ENCODE data around the gene MFAP5.
"Not testable (repeated sequence)": the region's sequence is repeated elsewhere in the genome, so short reads cannot be mapped to it uniquely, and the experiment has no call there.

Gene MFAP5

GRCh38 chr12:8624750-8625149 is 37.9 kb downstream of the MFAP5 start:
- DNase-seq: not testable (repeated sequence)

GRCh38 chr12:8622646-8623045 is 40.0 kb downstream of the MFAP5 start:
- DNase-seq: no peak

GRCh38 chr12:8615206-8615605 is 47.4 kb downstream of the MFAP5 start:
- DNase-seq: no peak

GRCh38 chr12:8613881-8614280 is 48.7 kb downstream of the MFAP5 start:
- DNase-seq: not testable (repeated sequence)

GRCh38 chr12:8612629-8613028 is 50.0 kb downstream of the MFAP5 start, which contains the start of gene AICDA:
AICDA (minus strand) TSS chr12:8612859; CDS start chr12:8612767, 92 bp downstream.
- no peak for DNase-seq

GRCh38 chr12:8609061-8609570 is 53.5 kb downstream of the MFAP5 start:
- no peak for DNase-seq

GRCh38 chr12:8606890-8607289 is 55.7 kb downstream of the MFAP5 start:
- DNase-seq: no peak

GRCh38 chr12:8605057-8605456 is 57.6 kb downstream of the MFAP5 start:
- DNase-seq: no peak

GRCh38 chr12:8603856-8604255 is 58.8 kb downstream of the MFAP5 start:
- DNase-seq: no peak

GRCh38 chr12:8603286-8603685 is 59.3 kb downstream of the MFAP5 start:
- DNase-seq: no peak

- DNase-seq: no peak
Observed at GRCh38 chr12:8596561-8596960, 66.1 kb downstream of the MFAP5 start.
